ENCODE data around the gene CNGB1.

DNA sequence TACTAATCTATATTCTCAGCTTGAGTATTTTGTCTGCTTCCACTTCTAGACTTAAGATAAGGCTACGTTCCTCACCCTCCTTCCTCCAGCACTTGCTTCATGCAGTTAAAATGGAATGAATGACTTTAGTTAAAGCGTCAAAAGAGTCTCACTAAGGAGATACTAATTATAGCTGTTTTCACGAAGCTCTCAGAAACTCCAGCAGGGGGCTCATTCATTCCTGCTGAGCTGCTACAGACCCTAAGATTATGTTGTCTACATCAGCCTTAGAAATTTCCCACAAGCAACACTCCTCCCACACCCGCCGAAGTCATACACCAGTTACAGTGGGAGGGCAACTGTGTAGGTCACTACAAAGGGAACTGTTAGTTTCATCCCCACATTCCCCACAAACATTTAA lies 111.6 kb downstream of the CNGB1 start:
- TF ChIP-seq, protein P1, sequence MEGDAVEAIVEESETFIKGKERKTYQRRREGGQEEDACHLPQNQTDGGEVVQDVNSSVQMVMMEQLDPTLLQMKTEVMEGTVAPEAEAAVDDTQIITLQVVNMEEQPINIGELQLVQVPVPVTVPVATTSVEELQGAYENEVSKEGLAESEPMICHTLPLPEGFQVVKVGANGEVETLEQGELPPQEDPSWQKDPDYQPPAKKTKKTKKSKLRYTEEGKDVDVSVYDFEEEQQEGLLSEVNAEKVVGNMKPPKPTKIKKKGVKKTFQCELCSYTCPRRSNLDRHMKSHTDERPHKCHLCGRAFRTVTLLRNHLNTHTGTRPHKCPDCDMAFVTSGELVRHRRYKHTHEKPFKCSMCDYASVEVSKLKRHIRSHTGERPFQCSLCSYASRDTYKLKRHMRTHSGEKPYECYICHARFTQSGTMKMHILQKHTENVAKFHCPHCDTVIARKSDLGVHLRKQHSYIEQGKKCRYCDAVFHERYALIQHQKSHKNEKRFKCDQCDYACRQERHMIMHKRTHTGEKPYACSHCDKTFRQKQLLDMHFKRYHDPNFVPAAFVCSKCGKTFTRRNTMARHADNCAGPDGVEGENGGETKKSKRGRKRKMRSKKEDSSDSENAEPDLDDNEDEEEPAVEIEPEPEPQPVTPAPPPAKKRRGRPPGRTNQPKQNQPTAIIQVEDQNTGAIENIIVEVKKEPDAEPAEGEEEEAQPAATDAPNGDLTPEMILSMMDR (conservative IDR thresholded peaks at IDR 0.05; ENCODE audit: low read depth, low read length), result peak; percentile 47; the same call in 1 of the 2 replicates
- no peak for TF ChIP-seq EZH2 (IDR thresholded peaks at IDR 0.05; ENCODE audit: low read length, unreplicated experiment)
- TF ChIP-seq EZH2phosphoT487 (IDR thresholded peaks at IDR 0.05; ENCODE audit: borderline replicate concordance, low read length), result no peak

All from PC-3 (cell line).